CD14-positive monocyte (primary cell): Measurements from ENCODE around the gene DNAJC1. TPM values are rescaled to one million over a fixed set of nuclear protein-coding genes. Genes with fewer than 3 reads are reported as not detected.

ENCODE experiments used
- DNase-seq, 3 donors: peaks; one replicate each; pipeline ENCODE4 v3.0.0-alpha.2; 2011 to 2022
- H2AFZ ChIP-seq: 2 replicates; pipeline ENCODE4 v1.6.0; 2012; ENCODE audit warnings: mild to moderate bottlenecking, low read depth, low read length, inconsistent platforms; ENCODE audit not compliant: insufficient read depth, poor library complexity, severe bottlenecking
- H3K27ac ChIP-seq, 2 donors: 1 replicate in 1 of 2; 2 replicates in 1 of 2; pipeline ENCODE4 v1.5.1; 2012 to 2013; ENCODE audit warnings: low read length in 2 of 2, control low read depth in 1 of 2, inconsistent platforms in 1 of 2, low read depth in 1 of 2, mild to moderate bottlenecking in 1 of 2
- H3K27me3 ChIP-seq, 2 donors: one replicate each; pipeline versions ENCODE4 v1.6.0 to v1.6.1; 2011 to 2013; ENCODE audit warnings: low read length in 2 of 2; ENCODE audit not compliant: control insufficient read depth in 2 of 2, insufficient read depth in 2 of 2
- H3K36me3 ChIP-seq, 2 donors: replicated peaks in 1 of 2; 1 replicate in 1 of 2; 2 replicates in 1 of 2; pipeline versions ENCODE4 v1.5.1 to v1.6.1; 2012 to 2013; ENCODE audit warnings: low read length in 2 of 2, control low read depth in 1 of 2, inconsistent platforms in 1 of 2, mild to moderate bottlenecking in 1 of 2; ENCODE audit not compliant: insufficient read depth in 2 of 2, control insufficient read depth in 1 of 2
- H3K4me1 ChIP-seq, 2 donors: 1 replicate in 1 of 2; 2 replicates in 1 of 2; pipeline versions ENCODE4 v1.5.1 to v1.6.1; 2012 to 2013; ENCODE audit warnings: low read length in 2 of 2, control low read depth in 1 of 2, inconsistent platforms in 1 of 2, mild to moderate bottlenecking in 1 of 2, moderate library complexity in 1 of 2; ENCODE audit not compliant: insufficient read depth in 2 of 2, control insufficient read depth in 1 of 2
- H3K4me2 ChIP-seq: replicated peaks from 2 replicates; pipeline ENCODE3; 2012; ENCODE audit warnings: low read length, moderate library complexity, mild to moderate bottlenecking; ENCODE audit not compliant: poor library complexity, severe bottlenecking; ENCODE audit errors: extremely low read depth
- H3K4me3 ChIP-seq, 3 experiments: fragments of 200-600 bp in 1 of 3; sonication (generic) in 1 of 3; replicated peaks in 1 of 3; 1 replicate in 2 of 3; 2 replicates in 1 of 3; pipeline ENCODE4 v1.5.1; 2011 to 2013; ENCODE audit warnings: low read length in 3 of 3, mild to moderate bottlenecking in 3 of 3, control low read depth in 2 of 3, low read depth in 2 of 3, inconsistent platforms in 1 of 3, moderate library complexity in 1 of 3
- H3K79me2 ChIP-seq: 2 replicates; pipeline ENCODE4 v1.6.0; 2012; ENCODE audit warnings: mild to moderate bottlenecking, control low read depth, inconsistent platforms, low read length, moderate library complexity; ENCODE audit not compliant: insufficient read depth
- H3K9ac ChIP-seq: 2 replicates; pipeline ENCODE4 v1.6.0; 2017; ENCODE audit warnings: low read length, mild to moderate bottlenecking; ENCODE audit not compliant: insufficient read depth, poor library complexity, severe bottlenecking
- H3K9me3 ChIP-seq, 2 donors: replicated peaks in 1 of 2; 1 replicate in 1 of 2; 2 replicates in 1 of 2; pipeline versions ENCODE4 v1.5.1 to v1.6.1; 2012 to 2013; ENCODE audit warnings: low read length in 2 of 2, control low read depth in 1 of 2; ENCODE audit not compliant: control insufficient read depth in 1 of 2, insufficient read depth in 1 of 2
- H4K20me1 ChIP-seq: 2 replicates; pipeline ENCODE4 v1.6.0; 2012; ENCODE audit warnings: mild to moderate bottlenecking, low read length, control low read depth, moderate library complexity; ENCODE audit not compliant: insufficient read depth
- H3K27ac Mint-ChIP-seq, 7 donors: one replicate each; pipeline ENCODE4 v1.8.0; 2020; ENCODE audit warnings: mild to moderate bottlenecking in 7 of 7, mixed read lengths in 7 of 7, moderate library complexity in 6 of 7, inconsistent platforms in 2 of 7
- H3K27me3 Mint-ChIP-seq, 3 donors: one replicate each; pipeline ENCODE4 v1.8.0; 2021 to 2022; ENCODE audit warnings: low read depth in 3 of 3, mild to moderate bottlenecking in 3 of 3, mixed read lengths in 3 of 3, moderate library complexity in 3 of 3, inconsistent platforms in 1 of 3
- H3K36me3 Mint-ChIP-seq, 2 donors: one replicate each; pipeline ENCODE4 v1.8.0; 2020; ENCODE audit warnings: mixed read lengths in 2 of 2, inconsistent platforms in 1 of 2, mild to moderate bottlenecking in 1 of 2
- H3K4me1 Mint-ChIP-seq: one replicate; pipeline ENCODE4 v1.8.0; 2020; ENCODE audit warnings: mild to moderate bottlenecking, mixed read lengths
- H3K4me3 Mint-ChIP-seq, 2 donors: one replicate each; pipeline ENCODE4 v1.8.0; 2020; ENCODE audit warnings: mild to moderate bottlenecking in 2 of 2, mixed read lengths in 2 of 2, moderate library complexity in 1 of 2
- H3K9me3 Mint-ChIP-seq, 7 donors: one replicate each; pipeline ENCODE4 v1.8.0; 2020 to 2022; ENCODE audit warnings: mixed read lengths in 7 of 7, mild to moderate bottlenecking in 6 of 7, moderate library complexity in 6 of 7, inconsistent platforms in 2 of 7
- CTCF ChIP-seq: fragments of 200-600 bp; IDR thresholded peaks from one replicate; pipeline ENCODE4 v1.8.0; 2022; ENCODE audit warnings: antibody characterized with exemption, mild to moderate bottlenecking
- WGBS: methylation state at CpG from one replicate; pipeline ENCODE4 v1.1.5; 2013; ENCODE audit warnings: missing lambda C conversion rate; ENCODE audit not compliant: insufficient coverage; 5-methylcytosine and 5-hydroxymethylcytosine counted together
- intact Hi-C, 2 donors: fragments of 100-400 bp; cut with micrococcal nuclease; formaldehyde crosslinking; loops; one replicate each; pipeline versions ENCODE4 v1.15.0 to v1.15.1; 2023
- polyA plus RNA-seq, 3 donors: library from polyadenylated mRNA; depleted of rRNA in 1 of 3; unstranded in 2 of 3; stranded (reverse) in 1 of 3; fragments of 300-500 nt in 2 of 3; fragments of >200 nt in 1 of 3; fragmentation: Illumina TruSeq in 2 of 3; gene quantifications; 1 replicate in 2 of 3; 2 replicates in 1 of 3; pipeline ENCODE4 v1.2.3, GENCODE V29; 2012 to 2021

DNAJC1 gene
- polyA plus RNA-seq, 3 donors, result 11.4 to 12.9 (median 12.5) TPM

GRCh38 chr10:21972584-21972983 is 30.9 kb downstream of the DNAJC1 start:
- Histone ChIP-seq H3K27ac (no peak overlapping the region), H4K20me1 (no peaks in the 10 kb centered on the region), H3K9me3 (no peaks in the 10 kb centered on the region), H3K4me3 (no peak overlapping the region), H2AFZ (no peak overlapping the region), H3K79me2 (peaks cover 9% of the 10 kb centered on the region), H3K4me2 (no peak overlapping the region), H3K4me1 (no peaks in the 10 kb centered on the region), H3K36me3 (no peaks in the 10 kb centered on the region), H3K9ac (no peak overlapping the region), H3K27me3 (no peaks in the 10 kb centered on the region)
- WGBS, result no CpG with 5 or more reads among the region's 1 CpG
- Mint-ChIP-seq H3K36me3 (no peaks in the 10 kb centered on the region), H3K27ac (no peak overlapping the region), H3K4me3 (no peak overlapping the region), H3K27me3 (no peaks in the 10 kb centered on the region), H3K4me1 (peaks cover 2% of the 10 kb centered on the region), H3K9me3 (peaks cover 0 to 2% (median 0%) of the 10 kb centered on the region in 7 donors)
- DNase-seq, result no peak
- intact Hi-C loops, result no loop called here
- no peak for TF ChIP-seq CTCF

DNA sequence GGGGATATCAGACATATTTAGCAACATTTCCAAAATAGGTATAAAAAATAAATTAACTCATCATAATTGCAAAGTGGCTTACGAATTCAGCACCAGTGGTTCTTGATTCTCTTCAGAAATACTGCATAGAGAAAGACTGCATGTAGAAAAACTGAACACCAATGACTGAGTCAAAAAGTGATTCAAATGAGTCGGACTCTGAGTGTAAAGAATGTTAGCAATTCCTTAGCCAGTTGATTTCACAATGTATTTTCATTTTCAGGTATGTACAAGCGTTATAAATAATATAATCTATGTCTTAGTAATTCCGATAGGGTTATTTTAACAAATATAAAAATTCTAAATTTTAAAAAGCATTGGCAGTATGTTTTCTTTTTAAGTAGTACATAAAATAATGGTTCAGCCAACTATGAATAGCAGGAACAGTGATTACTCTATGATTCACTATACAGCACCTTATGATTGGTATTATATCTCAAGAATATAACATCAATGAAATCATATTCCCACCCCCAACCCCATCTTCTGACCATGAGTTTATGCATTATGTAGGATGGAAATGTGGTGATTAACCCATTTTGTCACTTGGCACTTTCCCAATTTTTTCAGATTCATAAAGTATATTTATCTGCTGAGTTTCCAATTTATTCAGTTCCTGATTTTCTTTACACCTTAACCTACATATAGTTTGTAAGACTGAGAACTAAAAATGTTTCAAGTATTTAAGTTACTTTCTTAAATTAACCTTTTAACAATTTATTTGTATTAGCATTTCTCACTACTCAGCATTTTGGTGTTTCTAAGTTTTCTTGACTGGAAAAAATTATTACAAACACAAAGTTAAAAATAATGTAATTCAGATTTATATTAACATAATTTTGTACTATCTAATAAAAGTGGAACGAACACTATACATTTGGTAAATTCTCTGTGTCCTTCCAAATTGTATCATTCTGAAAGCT is 33.9 kb downstream of the DNAJC1 start:
- no peaks in the 10 kb centered on the region for H3K9me3 ChIP-seq
- intact Hi-C loops, result no loop called here
- Mint-ChIP-seq H3K36me3 (no peaks in the 10 kb centered on the region), H3K9me3 (peaks cover 0 to 3% (median 1%) of the 10 kb centered on the region in 7 donors), H3K4me1 (peaks cover 7% of the 10 kb centered on the region), H3K27me3 (peaks cover 0 to 2% (median 0%) of the 10 kb centered on the region in 3 donors), H3K4me3 (no peak overlapping the region), H3K27ac (no peak overlapping the region)
- H2AFZ ChIP-seq, result no peak overlapping the region
- H3K27me3 ChIP-seq, result no peaks in the 10 kb centered on the region
- TF ChIP-seq CTCF, result no peak
- H3K36me3 ChIP-seq, result no peaks in the 10 kb centered on the region
- H3K4me2 ChIP-seq, result no peak overlapping the region
- no CpG with 5 or more reads among the region's 5 CpGs for WGBS
- H4K20me1 ChIP-seq, result no peaks in the 10 kb centered on the region
- peaks cover 8% of the 10 kb centered on the region for H3K79me2 ChIP-seq
- no peak overlapping the region for H3K4me3 ChIP-seq
- no peaks in the 10 kb centered on the region for H3K4me1 ChIP-seq
- DNase-seq, result no peak
- no peak overlapping the region for H3K27ac ChIP-seq
- H3K9ac ChIP-seq, result no peak overlapping the region
